Activated CD4-positive, alpha-beta T cell treated with anti-CD3 and anti-CD28 coated beads for 48 hours (primary cell): ENCODE results near the gene SOX6.

ENCODE experiments used
- DNase-seq: peaks from one replicate; pipeline ENCODE4 v3.0.0-alpha.2; 2020

SOX6 gene

GRCh38 chr11:16312233-16312765, 44.0 kb downstream of the SOX6 start:
- DNase-seq: no peak

DNA sequence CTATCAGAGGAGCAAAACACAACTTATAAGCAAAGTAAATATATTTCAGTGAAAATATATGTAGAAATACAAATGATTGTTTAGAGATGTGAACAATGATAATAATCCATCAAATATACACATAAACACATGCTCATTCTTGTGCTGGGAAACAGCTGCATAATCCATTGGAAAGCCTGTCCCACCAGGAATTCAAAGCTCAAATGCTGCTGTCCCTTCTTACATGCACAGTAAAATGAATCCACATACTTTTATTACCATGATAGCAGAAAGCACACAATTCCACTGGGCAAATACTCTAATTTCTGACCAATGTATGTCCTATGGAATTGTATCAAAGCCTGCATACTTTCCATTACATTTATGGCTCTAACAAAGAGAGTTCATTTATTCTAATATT, 44.5 kb downstream of the SOX6 start:
- DNase-seq: no peak

- DNase-seq: no peak
Measured at GRCh38 chr11:16310943-16311342, 45.4 kb downstream of the SOX6 start.

- no peak for DNase-seq
Measured at GRCh38 chr11:16309226-16309625, 47.1 kb downstream of the SOX6 start.

DNA sequence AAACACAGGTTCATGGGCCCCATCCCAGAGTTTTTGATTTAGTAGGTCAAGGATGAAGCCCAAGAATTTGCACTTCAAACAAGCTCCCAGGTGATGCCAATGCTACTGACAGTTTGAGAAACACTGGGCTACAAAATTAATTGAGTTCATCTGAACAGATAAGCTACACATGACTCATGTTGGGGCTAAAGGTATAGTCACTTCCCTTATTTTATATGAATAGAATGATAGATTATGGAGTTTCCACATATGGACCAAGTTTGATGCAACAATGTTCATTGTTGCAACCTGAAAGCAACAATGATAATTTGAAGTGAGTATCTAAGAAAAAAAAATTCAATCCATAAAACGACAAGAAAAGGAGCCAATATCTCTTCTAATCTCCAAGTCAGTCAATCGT, 54.9 kb downstream of the SOX6 start:
- no peak for DNase-seq

- DNase-seq: no peak
Measured at GRCh38 chr11:16299884-16300782, 56.2 kb downstream of the SOX6 start.

DNA sequence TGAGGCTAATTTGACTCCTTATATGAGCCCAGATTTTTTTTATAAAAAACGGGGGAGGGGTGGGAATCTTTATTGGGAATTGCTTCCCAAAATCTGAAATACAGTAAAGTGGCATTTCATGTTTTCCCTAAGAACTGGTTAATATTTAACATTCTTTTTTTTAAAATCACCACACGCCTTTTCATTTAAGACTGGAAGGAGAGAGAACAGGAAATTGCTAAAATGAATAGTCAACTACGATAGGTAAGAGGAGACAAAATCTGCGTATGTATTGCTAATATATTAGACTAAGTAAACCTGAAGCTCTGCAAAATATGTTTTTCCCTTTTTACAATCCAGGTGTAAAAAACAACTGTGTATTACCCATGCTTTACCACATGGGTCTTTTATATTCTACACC, 57.0 kb downstream of the SOX6 start:
- no peak for DNase-seq

GRCh38 chr11:16297332-16297731, 59.0 kb downstream of the SOX6 start:
- DNase-seq: no peak

- no peak for DNase-seq
Measured at GRCh38 chr11:16296273-16296672, 60.1 kb downstream of the SOX6 start.

DNA sequence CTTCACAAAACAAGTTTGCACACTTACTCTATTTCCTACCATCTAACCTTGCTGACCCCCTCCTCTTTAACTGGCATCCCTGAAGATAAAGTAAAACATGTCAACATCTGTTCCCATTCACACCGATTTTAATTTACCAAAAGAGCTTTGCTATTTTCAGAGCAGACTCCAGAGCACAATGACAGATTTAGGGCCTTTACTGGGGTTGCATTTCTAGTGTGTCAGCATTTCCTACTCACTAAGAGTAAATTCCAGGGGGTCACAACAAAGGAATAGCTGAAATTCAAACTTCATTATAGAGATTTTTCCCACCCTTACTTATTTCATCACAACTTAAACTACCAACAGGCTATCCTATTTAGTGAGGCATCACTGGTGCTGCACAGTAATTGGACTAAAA, 60.8 kb downstream of the SOX6 start:
- DNase-seq: no peak

DNA sequence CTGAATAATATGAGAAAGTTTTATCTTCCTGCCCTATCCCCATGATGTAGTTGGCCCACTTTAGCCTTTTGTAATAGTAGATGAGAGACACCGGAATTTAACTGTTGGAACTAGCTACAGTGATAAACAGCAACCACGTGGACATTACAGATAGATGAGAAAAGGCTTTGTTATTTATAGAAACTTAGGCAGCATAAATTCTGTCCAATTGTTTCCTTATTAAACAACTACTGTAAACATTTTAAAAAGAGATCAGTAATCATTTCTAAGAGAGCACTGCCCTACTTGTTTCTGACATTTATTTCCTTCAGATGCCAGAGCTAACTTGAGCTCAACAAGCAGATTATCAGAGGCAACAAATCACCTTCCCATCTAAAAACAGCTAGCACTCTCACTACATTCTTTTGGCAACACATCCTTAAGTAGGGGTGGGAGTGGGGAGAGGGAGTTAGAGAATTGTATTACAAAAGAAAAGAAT, 63.1 kb downstream of the SOX6 start:
- no peak for DNase-seq

DNA sequence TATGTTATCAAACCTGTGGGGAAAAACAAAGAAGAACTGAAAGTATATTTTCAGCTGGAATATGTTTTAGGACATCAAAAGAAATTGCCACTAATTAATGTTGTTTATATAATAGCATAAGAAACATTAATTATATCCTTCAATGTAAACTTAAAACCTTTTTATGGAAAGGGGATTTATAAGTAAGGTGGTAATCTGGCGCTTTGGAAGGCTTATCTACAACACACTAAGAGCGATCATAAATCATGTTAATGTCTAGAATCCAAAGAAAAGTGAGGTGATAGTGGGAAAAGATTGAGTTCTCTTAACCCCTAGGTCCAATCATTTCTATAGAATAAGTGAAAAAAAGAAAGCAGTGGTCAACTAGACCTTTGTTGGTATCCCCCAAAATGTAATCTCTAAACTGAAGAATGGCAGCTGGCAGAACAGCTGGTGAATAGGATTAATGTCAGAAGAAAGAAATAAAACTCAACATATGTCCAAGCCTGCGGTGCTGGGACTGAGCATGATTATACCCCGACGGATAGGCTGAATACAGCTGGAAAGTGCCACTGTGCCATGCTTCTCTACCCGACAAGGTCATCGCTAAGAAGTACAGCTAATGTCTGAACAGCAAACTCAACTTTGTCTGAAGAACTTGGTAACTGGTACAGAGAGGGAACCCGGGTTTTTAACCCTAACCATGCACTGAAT, 64.0 kb downstream of the SOX6 start:
- no peak for DNase-seq

DNA sequence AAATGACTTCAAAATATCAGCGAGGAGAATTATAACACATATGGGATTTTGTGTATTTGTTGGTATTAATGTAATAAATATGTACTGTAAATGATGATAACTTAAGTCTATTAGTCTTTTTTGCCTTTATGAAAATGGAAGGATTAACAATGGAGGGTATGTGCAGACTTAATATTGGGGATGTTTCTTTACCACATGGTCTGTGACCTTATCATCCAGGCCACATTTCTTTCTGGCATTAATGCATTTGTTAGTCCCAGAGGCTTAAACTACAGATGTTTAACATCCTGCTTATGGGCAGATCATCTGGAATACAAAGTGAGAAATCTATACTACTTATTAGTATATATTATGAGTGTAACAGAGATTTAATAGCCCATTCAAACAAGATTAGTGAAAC, 64.6 kb downstream of the SOX6 start:
- no peak for DNase-seq

- no peak for DNase-seq
Measured at GRCh38 chr11:16289541-16289940, 66.8 kb downstream of the SOX6 start.

DNA sequence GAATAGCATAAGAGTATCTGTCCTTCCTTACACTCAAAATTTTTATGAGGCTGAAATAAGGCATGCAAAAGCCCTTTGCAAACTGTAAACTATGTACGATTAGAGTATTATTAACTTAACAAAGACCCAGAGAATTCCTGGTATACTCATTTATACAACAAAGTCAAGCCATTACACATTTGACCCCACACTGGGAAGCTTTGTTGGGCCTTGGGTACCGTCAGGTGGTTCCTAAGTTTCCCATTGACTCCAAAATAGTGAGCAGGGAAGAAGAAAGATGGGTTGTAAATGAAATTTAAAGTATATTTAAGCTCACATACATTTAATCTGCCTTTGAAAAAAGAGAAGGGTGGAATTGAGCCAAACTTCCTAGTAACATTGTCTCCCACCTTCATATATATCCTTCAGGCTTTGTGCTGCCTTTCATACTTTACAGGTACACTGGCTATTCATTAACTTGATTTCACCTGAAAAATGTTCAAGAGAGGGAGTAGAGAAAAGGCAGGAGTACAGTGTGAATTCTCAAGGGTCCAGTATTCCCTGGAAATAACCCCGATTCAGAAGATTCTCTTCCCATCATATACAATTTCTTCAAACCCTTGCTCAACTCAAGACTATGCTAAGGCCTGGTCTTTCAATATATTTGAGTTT, 68.6 kb downstream of the SOX6 start:
- DNase-seq: no peak

GRCh38 chr11:16286095-16286494, 70.3 kb downstream of the SOX6 start:
- no peak for DNase-seq

DNA sequence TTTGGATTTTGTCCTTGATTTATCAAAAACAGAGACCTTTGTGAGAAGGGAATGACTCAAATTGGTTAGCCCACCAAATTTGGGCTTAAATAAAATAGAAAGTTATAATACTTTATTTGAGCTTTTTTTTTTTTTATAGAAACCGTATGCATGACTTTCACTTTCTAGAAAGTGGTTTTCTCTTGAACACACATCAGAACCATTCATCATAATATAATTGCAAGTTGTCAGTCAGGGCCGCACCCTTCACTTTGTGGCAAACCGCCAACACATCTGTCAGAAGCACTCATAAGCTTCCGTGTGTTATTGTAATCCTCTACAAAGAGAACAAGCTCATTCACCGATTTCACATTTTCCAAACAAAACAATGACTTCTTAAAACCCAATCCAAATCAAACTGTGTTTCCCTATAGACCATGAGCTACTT, 76.1 kb downstream of the SOX6 start:
- DNase-seq: peak; percentile 15

DNA sequence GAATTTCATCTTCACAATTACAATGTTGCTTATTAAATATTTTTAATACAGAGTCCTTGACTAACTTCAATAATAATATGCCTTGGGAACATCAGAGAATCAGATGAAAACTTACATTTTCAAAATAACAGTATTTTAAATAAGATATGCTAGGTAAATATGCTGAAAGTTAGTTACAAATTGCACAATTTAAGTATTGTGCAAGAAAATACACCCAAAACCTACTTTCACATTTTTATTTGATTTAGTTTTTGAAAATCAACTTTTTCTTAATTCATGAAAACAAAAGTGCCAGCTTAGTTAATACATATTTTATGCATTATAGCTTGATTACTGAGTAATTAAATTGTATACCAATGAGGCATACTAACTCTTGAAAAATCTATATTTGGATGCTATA, 76.8 kb downstream of the SOX6 start:
- no peak for DNase-seq

GRCh38 chr11:16278979-16279378, 77.4 kb downstream of the SOX6 start:
- DNase-seq: no peak

GRCh38 chr11:16278273-16278672, 78.1 kb downstream of the SOX6 start:
- no peak for DNase-seq

GRCh38 chr11:16276251-16276650, 80.1 kb downstream of the SOX6 start:
- no peak for DNase-seq

DNA sequence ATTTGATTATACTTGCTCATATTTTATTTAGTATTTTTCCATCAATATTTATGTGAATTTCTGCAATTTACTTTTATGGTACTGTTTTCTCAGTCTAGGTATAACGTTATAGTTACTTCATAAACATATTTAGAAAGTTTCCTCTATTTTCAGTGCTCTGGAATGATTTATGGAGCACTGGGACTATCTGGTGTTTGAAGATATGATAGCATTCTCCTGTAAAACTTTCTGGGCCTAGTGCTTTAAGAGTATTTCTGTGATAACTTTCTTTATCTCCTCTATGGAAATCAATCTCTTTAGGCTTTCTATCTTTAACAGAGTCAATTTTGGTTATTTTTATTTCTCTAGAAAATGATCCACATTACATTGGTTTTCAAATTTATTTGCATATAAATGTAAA, 85.1 kb downstream of the SOX6 start:
- no peak for DNase-seq

GRCh38 chr11:16266021-16266420, 90.3 kb downstream of the SOX6 start:
- no peak for DNase-seq
